Lower lobe of right lung (tissue), 2 donors: Measurements from ENCODE around the gene NTN5. TPM values are rescaled to one million over a fixed set of nuclear protein-coding genes. Genes with fewer than 3 reads are reported as not detected.
"Not testable (repeated sequence)": the region's sequence is repeated elsewhere in the genome, so short reads cannot be mapped to it uniquely, and the experiment has no call there.

Experiments
- ATAC-seq, 2 donors: fragments of 200-7000 bp; cut with Tn5 transposase; one replicate each; pipeline ENCODE4 v1.9.1; 2020 to 2022; ENCODE audit warnings: mild to moderate bottlenecking in 2 of 2, moderate library complexity in 2 of 2
- DNase-seq: peaks from one replicate; pipeline ENCODE4 v3.0.0-alpha.2; 2020
- H3K27ac ChIP-seq: fragments of 200-600 bp; one replicate; pipeline ENCODE4 v1.8.0; 2022
- H3K27me3 ChIP-seq: fragments of 200-600 bp; one replicate; pipeline ENCODE4 v1.8.0; 2022; ENCODE audit warnings: low read depth
- H3K36me3 ChIP-seq: fragments of 200-600 bp; one replicate; pipeline ENCODE4 v1.8.0; 2022; ENCODE audit warnings: mild to moderate bottlenecking
- H3K4me1 ChIP-seq: fragments of 200-600 bp; one replicate; pipeline ENCODE4 v1.8.0; 2022
- H3K4me3 ChIP-seq: fragments of 200-600 bp; one replicate; pipeline ENCODE4 v1.8.0; 2022; ENCODE audit warnings: mild to moderate bottlenecking
- H3K9me3 ChIP-seq: fragments of 200-600 bp; one replicate; pipeline ENCODE4 v1.8.0; 2022
- intact Hi-C: fragments of 100-400 bp; cut with DNase I; formaldehyde crosslinking; loops from one replicate; pipeline ENCODE4 v1.11.0; 2022
- total RNA-seq: library from RNA; stranded (reverse); fragmentation: NEBNext Ultra II Directional; extraction: Animal tissue kit (Norgen Biotek cat#: 25700); gene quantifications from one replicate; pipeline ENCODE4 v1.2.1, GENCODE V29; 2021
- TF ChIP-seq, protein P1 (sequence below): fragments of 200-600 bp; IDR thresholded peaks from one replicate; pipeline ENCODE4 v1.8.0; 2022; ENCODE audit warnings: antibody characterized with exemption, mild to moderate bottlenecking
- donor health status: DM: no; HTN: yes; CAD: no; lungs with severe emphysema.

NTN5 gene
- total RNA-seq, 1 donor from 2014 or later: 0.24 TPM

DNA sequence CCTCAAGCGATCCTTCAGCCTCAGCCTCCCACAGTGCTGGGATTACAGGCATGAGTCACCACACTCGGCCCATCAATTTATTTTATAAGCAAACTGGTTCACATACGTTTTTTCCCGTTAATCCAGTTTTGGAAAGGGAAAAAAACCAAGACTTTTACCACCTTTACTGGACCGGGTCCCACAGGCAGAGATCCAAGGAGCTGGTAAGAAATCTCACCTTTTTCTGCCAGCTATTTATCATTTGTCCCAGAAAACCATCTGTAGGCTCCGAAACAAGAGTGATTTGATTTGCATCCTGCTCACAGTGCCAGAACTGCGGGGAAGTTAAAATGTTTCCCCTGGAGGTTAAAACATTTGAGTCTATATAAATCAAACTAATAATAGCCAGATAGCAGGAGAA, 16.6 kb upstream of the NTN5 start:
- DNase-seq (no peak), ATAC-seq (no peak)
- TF ChIP-seq, protein P1, sequence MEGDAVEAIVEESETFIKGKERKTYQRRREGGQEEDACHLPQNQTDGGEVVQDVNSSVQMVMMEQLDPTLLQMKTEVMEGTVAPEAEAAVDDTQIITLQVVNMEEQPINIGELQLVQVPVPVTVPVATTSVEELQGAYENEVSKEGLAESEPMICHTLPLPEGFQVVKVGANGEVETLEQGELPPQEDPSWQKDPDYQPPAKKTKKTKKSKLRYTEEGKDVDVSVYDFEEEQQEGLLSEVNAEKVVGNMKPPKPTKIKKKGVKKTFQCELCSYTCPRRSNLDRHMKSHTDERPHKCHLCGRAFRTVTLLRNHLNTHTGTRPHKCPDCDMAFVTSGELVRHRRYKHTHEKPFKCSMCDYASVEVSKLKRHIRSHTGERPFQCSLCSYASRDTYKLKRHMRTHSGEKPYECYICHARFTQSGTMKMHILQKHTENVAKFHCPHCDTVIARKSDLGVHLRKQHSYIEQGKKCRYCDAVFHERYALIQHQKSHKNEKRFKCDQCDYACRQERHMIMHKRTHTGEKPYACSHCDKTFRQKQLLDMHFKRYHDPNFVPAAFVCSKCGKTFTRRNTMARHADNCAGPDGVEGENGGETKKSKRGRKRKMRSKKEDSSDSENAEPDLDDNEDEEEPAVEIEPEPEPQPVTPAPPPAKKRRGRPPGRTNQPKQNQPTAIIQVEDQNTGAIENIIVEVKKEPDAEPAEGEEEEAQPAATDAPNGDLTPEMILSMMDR: no peak
- H3K27me3 ChIP-seq: no peaks in the 10 kb centered on the region
- no peak overlapping the region for H3K27ac ChIP-seq
- H3K4me1 ChIP-seq: no peaks in the 10 kb centered on the region
- no peak overlapping the region for H3K4me3 ChIP-seq
- H3K9me3 ChIP-seq: no peaks in the 10 kb centered on the region
- no peaks in the 10 kb centered on the region for H3K36me3 ChIP-seq
- intact Hi-C loops: no loop called here

DNA sequence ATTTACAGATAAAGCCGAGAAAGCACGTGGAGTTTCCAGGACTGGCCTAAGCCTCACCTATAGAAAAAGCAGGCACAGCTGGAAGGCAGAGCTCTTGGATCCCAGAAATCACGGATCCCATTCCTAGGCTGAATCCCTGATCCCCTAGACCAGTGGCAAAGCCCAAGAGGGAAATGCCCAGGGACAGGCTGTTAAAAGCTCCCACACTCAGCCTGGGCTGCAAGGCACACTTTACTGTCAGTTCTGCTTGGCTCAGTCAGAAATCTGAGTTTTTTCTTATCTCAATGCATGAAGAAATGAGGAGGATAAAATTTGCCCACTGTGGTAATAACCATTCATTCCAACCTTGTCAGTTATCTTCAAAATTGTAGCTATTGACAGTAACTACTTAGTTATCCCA, 15.0 kb upstream of the NTN5 start:
- H3K36me3 ChIP-seq: no peaks in the 10 kb centered on the region
- TF ChIP-seq, protein P1: no peak
- H3K27me3 ChIP-seq: no peaks in the 10 kb centered on the region
- intact Hi-C loops: no loop called here
- H3K4me3 ChIP-seq: no peak overlapping the region
- H3K27ac ChIP-seq: no peak overlapping the region
- DNase-seq: no peak
- no peaks in the 10 kb centered on the region for H3K4me1 ChIP-seq
- ATAC-seq: no peak
- H3K9me3 ChIP-seq: no peaks in the 10 kb centered on the region

DNA sequence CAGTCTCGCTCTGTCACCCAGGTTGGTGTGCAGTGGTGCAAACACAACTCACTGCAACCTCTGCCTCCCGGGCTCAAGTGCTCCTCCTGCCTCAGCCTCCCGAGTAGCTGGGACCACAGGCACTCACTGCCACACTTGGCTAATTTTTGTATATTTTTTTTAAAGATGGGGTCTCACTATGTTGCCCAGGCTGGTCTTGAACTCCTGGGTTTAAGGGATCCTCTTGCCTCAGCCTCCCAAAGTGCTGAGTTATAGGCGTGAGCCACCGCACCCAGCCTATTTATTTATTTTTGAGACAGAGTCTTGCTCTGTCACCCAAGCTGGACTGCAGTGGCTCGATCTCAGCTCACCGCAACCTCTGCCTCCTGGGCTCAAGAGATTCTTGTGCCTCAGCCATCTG, 13.8 kb upstream of the NTN5 start:
- DNase-seq, H3K9me3 ChIP-seq, H3K36me3 ChIP-seq, ATAC-seq, H3K27me3 ChIP-seq, intact Hi-C loops, H3K4me3 ChIP-seq, H3K27ac ChIP-seq, H3K4me1 ChIP-seq: not testable (repeated sequence)

DNA sequence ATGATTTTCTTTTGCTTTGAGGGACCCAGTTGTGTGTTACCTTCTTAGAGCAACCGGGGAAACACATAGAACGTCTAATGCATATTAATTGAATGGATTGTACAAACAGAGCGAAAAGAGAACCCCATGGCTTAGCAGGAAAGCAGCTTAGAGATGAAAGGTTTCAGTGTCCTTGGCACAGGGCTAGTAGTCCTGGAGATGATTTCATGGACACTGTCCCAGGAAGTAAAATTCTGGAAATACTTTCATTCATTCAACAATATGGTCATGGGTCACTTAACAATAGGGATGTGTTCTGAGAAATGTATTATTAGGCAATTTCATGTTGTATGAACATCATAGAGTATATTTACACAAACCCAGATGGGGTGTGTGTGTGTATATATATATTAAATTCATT, 13.3 kb upstream of the NTN5 start:
- H3K4me3 ChIP-seq: no peak overlapping the region
- no peaks in the 10 kb centered on the region for H3K36me3 ChIP-seq
- H3K9me3 ChIP-seq: no peaks in the 10 kb centered on the region
- intact Hi-C loops: no loop called here
- ATAC-seq (no peak), DNase-seq (no peak)
- TF ChIP-seq, protein P1: no peak
- no peak overlapping the region for H3K27ac ChIP-seq
- H3K4me1 ChIP-seq: no peaks in the 10 kb centered on the region
- H3K27me3 ChIP-seq: no peaks in the 10 kb centered on the region

DNA sequence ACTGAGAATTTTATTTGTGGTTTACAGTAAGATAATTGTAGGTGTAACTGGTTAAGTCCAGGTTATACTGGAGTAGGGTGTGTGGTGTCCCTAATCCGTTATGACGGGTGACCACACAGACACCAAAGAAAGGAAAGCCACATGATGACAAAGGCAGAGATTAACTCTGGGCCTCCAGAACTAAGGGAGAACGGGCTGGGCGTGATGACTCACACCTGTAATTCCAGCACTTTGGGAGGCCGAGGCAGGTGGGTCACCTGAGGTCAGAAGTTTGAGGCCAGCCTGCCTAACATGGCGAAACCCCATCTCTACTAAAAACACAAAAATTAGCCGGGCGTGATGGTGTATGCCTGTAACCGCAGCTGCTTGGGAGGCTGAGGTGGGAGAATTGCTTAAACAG, 12.8 kb upstream of the NTN5 start:
- DNase-seq (no peak), ATAC-seq (no peak)
- Histone ChIP-seq H3K4me3 (no peak overlapping the region), H3K27me3 (no peaks in the 10 kb centered on the region), H3K9me3 (no peaks in the 10 kb centered on the region), H3K36me3 (no peaks in the 10 kb centered on the region), H3K27ac (no peak overlapping the region), H3K4me1 (no peaks in the 10 kb centered on the region)
- intact Hi-C loops: no loop called here
- TF ChIP-seq, protein P1: no peak

DNA sequence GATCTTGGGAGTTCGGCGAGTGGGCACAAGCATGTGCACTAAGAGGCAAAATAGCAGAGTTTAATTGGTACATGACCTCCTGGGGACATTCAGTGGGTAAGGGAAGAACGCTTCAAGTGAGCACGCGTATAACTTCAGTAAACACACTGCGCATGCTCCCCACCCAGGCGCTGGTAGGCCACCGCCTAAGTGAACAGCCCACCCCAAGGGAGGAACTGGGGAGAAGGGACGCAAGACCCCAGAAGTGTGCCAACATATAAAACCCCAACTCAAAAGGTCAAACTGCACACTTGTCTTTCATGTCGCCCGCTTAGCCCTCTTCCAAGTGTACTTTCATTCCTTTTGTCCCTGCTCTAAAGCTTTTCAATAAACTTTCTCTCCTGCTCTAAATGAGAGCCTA, 10.5 kb upstream of the NTN5 start:
- Histone ChIP-seq H3K9me3 (no peaks in the 10 kb centered on the region), H3K27me3 (no peaks in the 10 kb centered on the region), H3K36me3 (no peaks in the 10 kb centered on the region), H3K4me3 (peak overlapping the region; percentile 32), H3K4me1 (no peaks in the 10 kb centered on the region), H3K27ac (no peak overlapping the region)
- peak; percentile 55 to 68 for ATAC-seq
- TF ChIP-seq, protein P1: no peak
- intact Hi-C loops: no loop called here
- peak; percentile 73 for DNase-seq
